ENCODE data around the gene CEL.

Gene CEL

GRCh38 chr9:133119103-133119845, 57.5 kb downstream of the CEL start:
- peak; percentile 49 for ATAC-seq

GRCh38 chr9:133119846-133120500, 58.2 kb downstream of the CEL start:
- ATAC-seq: peak; percentile 24
- TF ChIP-seq TCF4 (CRISPR knock-in tag; IDR thresholded peaks at IDR 0.05; ENCODE audit: borderline replicate concordance): no peak
- TF ChIP-seq BACH2 (CRISPR knock-in tag; IDR thresholded peaks at IDR 0.05; ENCODE audit: borderline replicate concordance): no peak
- TF ChIP-seq ESRRG (CRISPR knock-in tag; IDR thresholded peaks at IDR 0.05): no peak
- TF ChIP-seq SNAI2 (CRISPR knock-in tag; IDR thresholded peaks at IDR 0.05): no peak
- TF ChIP-seq ARNTL (CRISPR knock-in tag; IDR thresholded peaks at IDR 0.05; ENCODE audit: borderline replicate concordance, low read depth): no peak
- TF ChIP-seq POU6F1 (CRISPR knock-in tag; IDR thresholded peaks at IDR 0.05; ENCODE audit: borderline replicate concordance, low read depth): no peak
- TF ChIP-seq TSHZ2 (CRISPR knock-in tag; IDR thresholded peaks at IDR 0.05): no peak

More at GRCh38 chr9:133119103-133119845, 57.5 kb downstream of the CEL start:
- TF ChIP-seq OSR1 (CRISPR knock-in tag; IDR thresholded peaks at IDR 0.05) (no peak), TCF4 (CRISPR knock-in tag; IDR thresholded peaks at IDR 0.05; ENCODE audit: borderline replicate concordance) (peak; percentile 88)

GRCh38 chr9:133120501-133121197, 58.9 kb downstream of the CEL start:
- peak; percentile 3 for ATAC-seq
- no peak for TF ChIP-seq TSHZ2 (CRISPR knock-in tag; IDR thresholded peaks at IDR 0.05)
- no peak for TF ChIP-seq ESRRG (CRISPR knock-in tag; IDR thresholded peaks at IDR 0.05)
- no peak for TF ChIP-seq ISL1 (CRISPR knock-in tag; IDR thresholded peaks at IDR 0.05)
- TF ChIP-seq ZC3H10 (CRISPR knock-in tag; IDR thresholded peaks at IDR 0.05): no peak
- TF ChIP-seq RARB (CRISPR knock-in tag; IDR thresholded peaks at IDR 0.05): no peak
- TF ChIP-seq PATZ1 (CRISPR knock-in tag; IDR thresholded peaks at IDR 0.05; ENCODE audit: borderline replicate concordance): no peak
- TF ChIP-seq TCF4 (CRISPR knock-in tag; IDR thresholded peaks at IDR 0.05; ENCODE audit: borderline replicate concordance): no peak

Data from SK-N-SH treated with all-trans-retinoic acid at 6 μM for 48 hours (cell line).